Measurements from ENCODE around the gene CLOCK. TPM values are rescaled to one million over a fixed set of nuclear protein-coding genes. Genes with fewer than 3 reads are reported as not detected.

CLOCK gene
- total and polyA plus RNA-seq, 2 of the 8 experiments (the other 6 are each of a cell fraction or from before 2014, with no cell fraction given) = 7.7 to 24.2 TPM

- Histone ChIP-seq H3K14ac (ENCODE audit: insufficient read length) (no peak overlapping the region), H2BK15ac (ENCODE audit: low read length) (no peak overlapping the region), H3K9me3 (ENCODE audit: insufficient read depth in 2 of 2, low read depth in 1 of 2, low read length in 1 of 2) (no peaks in the 10 kb centered on the region), H3K23ac (ENCODE audit: insufficient read length) (no peak overlapping the region), H3K79me1 (ENCODE audit: low read depth, low read length) (no peaks in the 10 kb centered on the region), H2BK5ac (ENCODE audit: low read depth, low read length) (no peak overlapping the region), H3K27ac (ENCODE audit: low read depth, low read length) (no peak overlapping the region), H3K79me2 (ENCODE audit: control insufficient read depth in 1 of 2, insufficient read depth in 2 of 2, low read length in 2 of 2) (peaks cover 0 to 24% of the 10 kb centered on the region in 2 experiments; a peak in 3 of 4 replicates), H3K4me1 (replicated peaks in 1 of 4; ENCODE audit: control insufficient read depth in 3 of 4, insufficient read depth in 4 of 4, low read length in 3 of 4) (no peaks in the 10 kb centered on the region), H3K56ac (replicated peaks; ENCODE audit: insufficient read length, low read depth, low read length) (no peak overlapping the region), H4K8ac (ENCODE audit: extremely low read depth, insufficient read depth, low read length) (no peak overlapping the region), H3K4me2 (ENCODE audit: insufficient read depth in 1 of 2, low read depth in 2 of 2, low read length in 2 of 2) (no peak overlapping the region), H3K18ac (ENCODE audit: extremely low read depth, low read length) (no peak overlapping the region), H3K4ac (replicated peaks; ENCODE audit: insufficient read length, low read depth, low read length) (no peak overlapping the region), H3K23me2 (ENCODE audit: low read depth, low read length) (no peaks in the 10 kb centered on the region), H4K20me1 (replicated peaks in 1 of 2; ENCODE audit: control insufficient read depth in 1 of 2, insufficient read depth in 2 of 2, low read length in 2 of 2) (no peaks in the 10 kb centered on the region), H3K27me3 (replicated peaks in 1 of 4; ENCODE audit: control insufficient read depth in 3 of 4, extremely low read depth in 1 of 4, insufficient read depth in 3 of 4, low read length in 3 of 4) (no peaks in the 10 kb centered on the region), H3K4me3 (ENCODE audit: extremely low read depth in 1 of 4, insufficient read depth in 2 of 4, low read depth in 3 of 4, low read length in 4 of 4) (no peak overlapping the region), H3K36me3 (ENCODE audit: control insufficient read depth in 2 of 4, insufficient read depth in 4 of 4, low read length in 3 of 4) (0 out of 8 replicates have a peak, but pooled peaks cover 0 to 4% (median 0%) of the 10 kb centered on the region in 4 experiments), H2BK20ac (ENCODE audit: low read length) (no peak overlapping the region), H2BK120ac (replicated peaks; ENCODE audit: low read depth, low read length) (no peak overlapping the region), H2AFZ (ENCODE audit: low read length) (no peak overlapping the region), H4K5ac (ENCODE audit: insufficient read length, low read depth, low read length) (no peak overlapping the region), H2BK12ac (ENCODE audit: low read depth, low read length) (no peak overlapping the region), H3K9ac (replicated peaks in 1 of 4; ENCODE audit: extremely low read depth in 1 of 4, low read depth in 3 of 4, low read length in 3 of 4) (no peak overlapping the region), H4K91ac (replicated peaks; ENCODE audit: insufficient read length, low read length) (no peak overlapping the region), H2AK5ac (ENCODE audit: low read depth, low read length) (no peak overlapping the region)
- FAIRE-seq (no peak), DNase-seq (ENCODE audit: low read depth in 1 of 2, low spot score in 2 of 2) (no peak)
- ChIA-PET CTCF (ENCODE audit: partially characterized antibody) (no interaction called here), POLR2A (ENCODE audit: partially characterized antibody) (no interaction called here)
- 96% methylated on average over 1 of the region's 1 CpG; no CpG with 5 or more reads in 1 of the 2 experiments for WGBS, 2 experiments (ENCODE audit: extremely low coverage in 1 of 2, insufficient coverage in 1 of 2, insufficient read length in 1 of 2, insufficient replicate concordance in 2 of 2, low coverage in 1 of 2, low lambda C conversion rate in 2 of 2, missing lambda C conversion rate in 1 of 2)
- TF ChIP-seq RXRA (IDR thresholded peaks at IDR 0.05; ENCODE audit: insufficient read depth, low read depth, low read length) = no peak
- TF ChIP-seq BRCA1 (IDR thresholded peaks at IDR 0.05; ENCODE audit: low read depth, low read length) = no peak
- TF ChIP-seq ZNF274 (IDR thresholded peaks at IDR 0.05; ENCODE audit: borderline replicate concordance, extremely low read depth, low read length) = no peak
- TF ChIP-seq HDAC2 (IDR thresholded peaks at IDR 0.05; ENCODE audit: borderline replicate concordance in 1 of 2, low read depth in 2 of 2, low read length in 2 of 2) = no peak
- no peak for TF ChIP-seq CTBP2 (IDR thresholded peaks at IDR 0.05; ENCODE audit: borderline replicate concordance, insufficient read depth, insufficient read length, low read length)
- no peak for TF ChIP-seq TBP (IDR thresholded peaks at IDR 0.05; ENCODE audit: low read depth, low read length)
- no peak for TF ChIP-seq NRF1 (IDR thresholded peaks at IDR 0.05; ENCODE audit: low read depth, low read length)
- no peak for TF ChIP-seq EZH2 (IDR thresholded peaks at IDR 0.05; ENCODE audit: low read depth, low read length, severe bottlenecking)
- no peak for TF ChIP-seq SIN3A (conservative IDR thresholded peaks at IDR 0.05 in 1 of 2, IDR thresholded peaks at IDR 0.05 in 1 of 2; ENCODE audit: low read depth in 1 of 2, low read length in 2 of 2)
- TF ChIP-seq, protein P1, sequence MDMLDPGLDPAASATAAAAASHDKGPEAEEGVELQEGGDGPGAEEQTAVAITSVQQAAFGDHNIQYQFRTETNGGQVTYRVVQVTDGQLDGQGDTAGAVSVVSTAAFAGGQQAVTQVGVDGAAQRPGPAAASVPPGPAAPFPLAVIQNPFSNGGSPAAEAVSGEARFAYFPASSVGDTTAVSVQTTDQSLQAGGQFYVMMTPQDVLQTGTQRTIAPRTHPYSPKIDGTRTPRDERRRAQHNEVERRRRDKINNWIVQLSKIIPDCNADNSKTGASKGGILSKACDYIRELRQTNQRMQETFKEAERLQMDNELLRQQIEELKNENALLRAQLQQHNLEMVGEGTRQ (IDR thresholded peaks at IDR 0.05; ENCODE audit: low read length) = no peak
- no peak for TF ChIP-seq CHD2 (IDR thresholded peaks at IDR 0.05; ENCODE audit: low read length)
These were observed 33.7 kb downstream of the CLOCK start for GRCh38 chr4:55512922-55513571.

Measured in H1 (cell line).